ENCODE data around the gene PRPF19. TPM values are rescaled to one million over a fixed set of nuclear protein-coding genes. Genes with fewer than 3 reads are reported as not detected.

PRPF19 gene
- total RNA-seq, 1 donor from 2014 or later: 58.1 TPM

GRCh38 chr11:60922906-60923305 lies 16.5 kb upstream of the PRPF19 start:
- no peak for TF ChIP-seq CTCF (IDR thresholded peaks at IDR 0.05)
- peaks cover 20% of the 10 kb centered on the region for H3K27me3 ChIP-seq (ENCODE audit: low read depth)
- ATAC-seq: no peak
- intact Hi-C loops (cut with DNase I): no loop called here
- H3K4me3 ChIP-seq: no peak overlapping the region
- no peak overlapping the region for H3K27ac ChIP-seq
- peaks cover 36% of the 10 kb centered on the region for H3K36me3 ChIP-seq
- peaks cover 37% of the 10 kb centered on the region for H3K4me1 ChIP-seq
- no peak for DNase-seq
- no peaks in the 10 kb centered on the region for H3K9me3 ChIP-seq

DNA sequence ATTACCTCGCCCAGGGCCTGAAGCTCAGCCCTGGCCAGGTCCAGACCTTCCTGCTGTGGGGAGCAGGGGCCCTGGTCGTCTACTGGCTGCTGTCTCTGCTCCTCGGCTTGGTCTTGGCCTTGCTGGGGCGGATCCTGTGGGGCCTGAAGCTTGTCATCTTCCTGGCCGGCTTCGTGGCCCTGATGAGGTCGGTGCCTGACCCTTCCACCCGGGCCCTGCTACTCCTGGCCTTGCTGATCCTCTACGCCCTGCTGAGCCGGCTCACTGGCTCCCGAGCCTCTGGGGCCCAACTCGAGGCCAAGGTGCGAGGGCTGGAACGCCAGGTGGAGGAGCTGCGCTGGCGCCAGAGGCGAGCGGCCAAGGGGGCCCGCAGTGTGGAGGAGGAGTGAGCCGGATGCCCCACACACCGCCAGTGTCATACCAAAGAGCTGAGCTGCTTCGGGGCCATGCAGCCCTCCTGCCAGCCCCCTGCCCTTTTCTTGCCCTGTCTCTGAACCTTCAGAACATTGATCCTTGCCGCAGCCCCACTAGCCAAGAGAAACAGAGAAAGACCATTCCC lies 15.5 kb upstream of the PRPF19 start:
- DNase-seq: no peak
- no peak for ATAC-seq
- intact Hi-C loops (cut with DNase I): no loop called here
- TF ChIP-seq CTCF (IDR thresholded peaks at IDR 0.05): no peak
- Histone ChIP-seq H3K9me3 (no peaks in the 10 kb centered on the region), H3K4me1 (peaks cover 42% of the 10 kb centered on the region), H3K4me3 (no peak overlapping the region), H3K27me3 (ENCODE audit: low read depth) (peaks cover 20% of the 10 kb centered on the region), H3K27ac (no peak overlapping the region), H3K36me3 (peaks cover 36% of the 10 kb centered on the region)

- Histone ChIP-seq H3K9me3 (no peaks in the 10 kb centered on the region), H3K27me3 (ENCODE audit: low read depth) (peaks cover 20% of the 10 kb centered on the region), H3K27ac (no peak overlapping the region), H3K4me3 (no peak overlapping the region), H3K36me3 (peaks cover 36% of the 10 kb centered on the region), H3K4me1 (peaks cover 48% of the 10 kb centered on the region)
- no peak for TF ChIP-seq CTCF (IDR thresholded peaks at IDR 0.05)
- DNase-seq (no peak), ATAC-seq (no peak)
- intact Hi-C loops (cut with DNase I): no loop called here
These were observed 14.9 kb upstream of the PRPF19 start for GRCh38 chr11:60921259-60921658.

- Histone ChIP-seq H3K27me3 (ENCODE audit: low read depth) (peaks cover 13% of the 10 kb centered on the region), H3K36me3 (peaks cover 36% of the 10 kb centered on the region), H3K4me3 (no peak overlapping the region), H3K27ac (no peak overlapping the region), H3K4me1 (peaks cover 54% of the 10 kb centered on the region), H3K9me3 (no peaks in the 10 kb centered on the region)
- ATAC-seq (no peak), DNase-seq (no peak)
- intact Hi-C loops (cut with DNase I): no loop called here
- no peak for TF ChIP-seq CTCF (IDR thresholded peaks at IDR 0.05)
These were observed 13.6 kb upstream of the PRPF19 start for GRCh38 chr11:60919956-60920355.

DNA sequence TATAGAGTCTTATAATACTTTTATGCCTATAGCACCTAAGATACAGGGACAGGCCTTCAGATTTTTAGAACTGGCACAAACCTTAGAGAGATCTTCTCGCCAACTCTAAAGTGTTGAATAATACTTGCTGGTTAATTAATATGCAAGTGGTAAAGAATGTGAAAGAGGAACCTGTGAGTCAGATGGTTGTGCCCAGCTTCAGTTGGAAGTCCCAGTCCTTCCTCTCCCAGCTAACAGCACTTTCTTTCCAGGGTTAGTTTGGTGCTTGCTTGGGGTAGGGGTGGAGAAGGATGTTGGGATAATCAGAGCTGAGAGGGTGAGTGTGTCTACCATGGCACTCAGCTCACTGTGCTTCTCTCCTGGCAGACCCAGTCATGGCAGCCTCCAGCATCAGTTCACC lies 12.9 kb upstream of the PRPF19 start:
- DNase-seq: no peak
- Histone ChIP-seq H3K36me3 (peaks cover 36% of the 10 kb centered on the region), H3K4me1 (peaks cover 53% of the 10 kb centered on the region), H3K27me3 (ENCODE audit: low read depth) (peaks cover 8% of the 10 kb centered on the region), H3K4me3 (no peak overlapping the region), H3K27ac (no peak overlapping the region), H3K9me3 (no peaks in the 10 kb centered on the region)
- intact Hi-C loops (cut with DNase I): no loop called here
- ATAC-seq: no peak
- TF ChIP-seq CTCF (IDR thresholded peaks at IDR 0.05): no peak

- intact Hi-C loops (cut with DNase I): no loop called here
- H3K36me3 ChIP-seq: peaks cover 36% of the 10 kb centered on the region
- no peak for ATAC-seq
- peaks cover 49% of the 10 kb centered on the region for H3K4me1 ChIP-seq
- DNase-seq: no peak
- no peaks in the 10 kb centered on the region for H3K9me3 ChIP-seq
- no peak for TF ChIP-seq CTCF (IDR thresholded peaks at IDR 0.05)
- no peak overlapping the region for H3K4me3 ChIP-seq
- no peak overlapping the region for H3K27ac ChIP-seq
- H3K27me3 ChIP-seq (ENCODE audit: low read depth): peaks cover 5% of the 10 kb centered on the region
These were observed 12.5 kb upstream of the PRPF19 start for GRCh38 chr11:60918939-60919265.

Data from lower lobe of right lung (tissue), 2 donors.